Mesangial cell (primary cell): ENCODE measurements around the gene PLGLB1. TPM values are rescaled to one million over a fixed set of nuclear protein-coding genes. Genes with fewer than 3 reads are reported as not detected.

Experiments used
- total RNA-seq: library from RNA; depleted of rRNA; stranded (reverse); fragments of >200 nt; gene quantifications from 2 replicates; pipeline ENCODE4 v1.2.3, GENCODE V29; 2015

Gene PLGLB1
- 0.49 and 0.63 TPM in 2 replicates for total RNA-seq

DNA sequence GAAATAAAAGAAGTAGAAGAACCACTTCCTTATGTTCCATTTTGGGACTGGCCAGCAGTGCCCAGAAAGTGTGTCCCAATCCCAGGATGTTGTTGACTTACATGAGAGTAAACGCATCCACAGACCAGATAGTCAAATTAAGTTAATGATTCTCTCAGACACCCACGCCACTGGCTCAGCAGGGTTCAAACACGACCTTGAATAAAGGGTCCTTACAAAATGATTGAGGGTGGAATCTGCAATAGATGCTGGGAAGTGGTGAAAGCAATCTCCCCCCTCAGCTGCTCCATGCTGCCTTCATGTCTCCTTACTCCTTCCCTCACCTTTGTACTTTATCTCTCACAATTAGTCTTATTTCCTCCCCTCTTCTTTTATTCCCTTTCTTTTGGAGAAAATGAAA is at the start of gene PLGLB1:
Gene PLGLB1 (minus strand): TSS at position 101 of the 400 bp plus-strand sequence. CDS start 61 bp downstream, at position 40.

Other genes with a start within 250 kb of the PLGLB1 start
- gene CD8A, start 230.9 kb downstream of the PLGLB1 start, total RNA-seq = not detected in 2 replicates
- gene CD8B, start 160.0 kb downstream of the PLGLB1 start, total RNA-seq = not detected in 2 replicates
- gene RGPD1, start 79.7 kb downstream of the PLGLB1 start, total RNA-seq = 0.25 and 0.33 TPM in 2 replicates